Liver (tissue), 9 donors: ENCODE measurements around the gene RPTOR. TPM values are rescaled to one million over a fixed set of nuclear protein-coding genes. Genes with fewer than 3 reads are reported as not detected.

Experiments
- DNase-seq: peaks from one replicate; pipeline ENCODE4 v3.0.0-alpha.2; 2017; ENCODE audit warnings: low spot score
- H3K27ac ChIP-seq, 2 donors: one replicate each; pipeline ENCODE4 v1.7.0; 2013; ENCODE audit warnings: inconsistent platforms in 2 of 2, low read length in 2 of 2, control low read depth in 1 of 2, low read depth in 1 of 2, mild to moderate bottlenecking in 1 of 2
- H3K27me3 ChIP-seq, 4 donors: one replicate each; pipeline versions ENCODE4 v1.6.1 to v1.7.0; 2013; ENCODE audit warnings: low read length in 3 of 4, inconsistent platforms in 1 of 4, mild to moderate bottlenecking in 1 of 4, moderate library complexity in 1 of 4; ENCODE audit not compliant: control insufficient read depth in 4 of 4, insufficient read depth in 4 of 4
- H3K36me3 ChIP-seq, 4 donors: one replicate each; pipeline versions ENCODE4 v1.6.1 to v1.7.0; 2013; ENCODE audit warnings: low read length in 3 of 4, mild to moderate bottlenecking in 3 of 4, low read depth in 1 of 4, moderate library complexity in 1 of 4; ENCODE audit not compliant: control insufficient read depth in 4 of 4, insufficient read depth in 3 of 4
- H3K4me1 ChIP-seq, 4 donors: one replicate each; pipeline versions ENCODE4 v1.6.1 to v1.7.0; 2013; ENCODE audit warnings: low read length in 3 of 4, mild to moderate bottlenecking in 3 of 4, moderate library complexity in 1 of 4; ENCODE audit not compliant: control insufficient read depth in 4 of 4, insufficient read depth in 4 of 4
- H3K4me3 ChIP-seq, 3 donors: one replicate each; pipeline versions ENCODE4 v1.6.1 to v1.7.0; 2013; ENCODE audit warnings: low read length in 3 of 3, control low read depth in 1 of 3, low read depth in 1 of 3, mild to moderate bottlenecking in 1 of 3
- H3K9ac ChIP-seq, 2 donors: one replicate each; pipeline ENCODE4 v1.7.0; 2013; ENCODE audit warnings: low read length in 2 of 2, mild to moderate bottlenecking in 2 of 2, moderate library complexity in 2 of 2, control low read depth in 1 of 2, low read depth in 1 of 2
- H3K9me3 ChIP-seq, 4 donors: one replicate each; pipeline versions ENCODE4 v1.6.1 to v1.7.0; 2013; ENCODE audit warnings: low read length in 3 of 4; ENCODE audit not compliant: control insufficient read depth in 4 of 4
- ATF3 ChIP-seq: IDR thresholded peaks from 2 replicates; pipeline ENCODE4 v1.6.1; 2016; ENCODE audit warnings: antibody characterized with exemption
- CTCF ChIP-seq: fragments of 150-350 bp; IDR thresholded peaks from 2 replicates; pipeline ENCODE4 v1.5.1; 2017; ENCODE audit warnings: improper control_type of control experiment, low read depth, low read length; ENCODE audit not compliant: missing input control
- EGR1 ChIP-seq, 2 donors: IDR thresholded peaks; 2 replicates each; pipeline ENCODE4 v1.6.1; 2016 to 2018; ENCODE audit warnings: antibody characterized with exemption in 2 of 2, low read depth in 2 of 2
- FOXA1 ChIP-seq: IDR thresholded peaks from 2 replicates; pipeline ENCODE4 v1.6.1; 2016; ENCODE audit warnings: antibody characterized with exemption
- FOXA2 ChIP-seq: IDR thresholded peaks from 2 replicates; pipeline ENCODE4 v1.6.1; 2016; ENCODE audit warnings: antibody characterized with exemption
- GABPA ChIP-seq, 2 donors: IDR thresholded peaks in 1 of 2; conservative IDR thresholded peaks in 1 of 2; 2 replicates each; pipeline ENCODE4 v1.6.1; 2016; ENCODE audit warnings: antibody characterized with exemption in 2 of 2, mild to moderate bottlenecking in 1 of 2, moderate library complexity in 1 of 2
- HNF4A ChIP-seq, 2 donors: conservative IDR thresholded peaks; 2 replicates each; pipeline ENCODE4 v1.6.1; 2016; ENCODE audit warnings: antibody characterized with exemption in 2 of 2, mild to moderate bottlenecking in 2 of 2
- HNF4G ChIP-seq: IDR thresholded peaks from 2 replicates; pipeline ENCODE4 v1.6.1; 2016; ENCODE audit warnings: antibody characterized with exemption
- JUND ChIP-seq, 2 donors: IDR thresholded peaks; 2 replicates each; pipeline ENCODE4 v1.6.1; 2016; ENCODE audit warnings: antibody characterized with exemption in 2 of 2
- NR2F2 ChIP-seq: IDR thresholded peaks from 2 replicates; pipeline ENCODE4 v1.6.1; 2016; ENCODE audit warnings: antibody characterized with exemption
- RAD21 ChIP-seq, 2 donors: IDR thresholded peaks; 2 replicates each; pipeline ENCODE4 v1.6.1; 2016; ENCODE audit warnings: antibody characterized with exemption in 2 of 2, mild to moderate bottlenecking in 2 of 2
- REST ChIP-seq: IDR thresholded peaks from 2 replicates; pipeline ENCODE4 v1.6.1; 2016; ENCODE audit warnings: antibody characterized with exemption, mild to moderate bottlenecking
- RXRA ChIP-seq, 2 donors: IDR thresholded peaks; 2 replicates each; pipeline ENCODE4 v1.6.1; 2017 to 2018; ENCODE audit warnings: antibody characterized with exemption in 2 of 2, mild to moderate bottlenecking in 1 of 2
- SP1 ChIP-seq: IDR thresholded peaks from 2 replicates; pipeline ENCODE4 v1.6.1; 2018; ENCODE audit warnings: antibody characterized with exemption, mild to moderate bottlenecking
- TAF1 ChIP-seq: conservative IDR thresholded peaks from 2 replicates; pipeline ENCODE4 v1.6.1; 2016; ENCODE audit warnings: antibody characterized with exemption, mild to moderate bottlenecking
- YY1 ChIP-seq: IDR thresholded peaks from 2 replicates; pipeline ENCODE4 v1.6.1; 2016; ENCODE audit warnings: antibody characterized with exemption, mild to moderate bottlenecking
- WGBS: extraction: QIAGEN DNeasy Blood & Tissue Kit; methylation state at CpG from one replicate; pipeline ENCODE4 v1.1.7; 2013; 5-methylcytosine and 5-hydroxymethylcytosine counted together
- polyA plus RNA-seq, 2 donors: library from polyadenylated mRNA; stranded (reverse) in 1 of 2; unstranded in 1 of 2; fragments of 200-250 nt in 1 of 2; fragments of >200 nt in 1 of 2; fragmentation: Nextera tagmentation in 1 of 2; extraction: Ambion mirVana in 1 of 2; gene quantifications; one replicate each; pipeline versions ENCODE4 v1.2.1 to v1.2.3, GENCODE V29; 2013 to 2015
- total RNA-seq, 2 donors: library from RNA; depleted of rRNA; stranded (reverse); fragments of >200 nt; gene quantifications; one replicate each; pipeline ENCODE4 v1.2.3, GENCODE V29; 2014
- TF ChIP-seq, protein P1 (sequence below): IDR thresholded peaks from 2 replicates; pipeline ENCODE4 v1.6.1; 2016; ENCODE audit warnings: antibody characterized with exemption
- TF ChIP-seq, protein P2 (sequence below): IDR thresholded peaks from 2 replicates; pipeline ENCODE4 v1.6.1; 2016; ENCODE audit warnings: antibody characterized with exemption
- donor health status: healthy.
- donor health status: healthy.
- donor health status: healthy.
- donor health status: healthy.
- donor health status: healthy.

RPTOR gene
- total and polyA plus RNA-seq, 4 donors: 4.8 to 25.4 (median 11.6) TPM

- DNase-seq: no peak
- no peak overlapping the region for H3K27ac ChIP-seq
Measured at GRCh38 chr17:80876950-80877728, 332.5 kb downstream of the RPTOR start.

More at GRCh38 chr17:80876950-80877728, 332.5 kb downstream of the RPTOR start:
- no peak for TF ChIP-seq FOXA2
- no peak for TF ChIP-seq TAF1
- TF ChIP-seq ATF3: no peak
- no peak for TF ChIP-seq SP1
- TF ChIP-seq YY1: no peak
- no peak for TF ChIP-seq HNF4A (conservative IDR thresholded peaks at IDR 0.05)
- no peak for TF ChIP-seq FOXA1
- no peak for TF ChIP-seq CTCF
- TF ChIP-seq HNF4G: no peak
- TF ChIP-seq REST: no peak
- TF ChIP-seq, protein P1, sequence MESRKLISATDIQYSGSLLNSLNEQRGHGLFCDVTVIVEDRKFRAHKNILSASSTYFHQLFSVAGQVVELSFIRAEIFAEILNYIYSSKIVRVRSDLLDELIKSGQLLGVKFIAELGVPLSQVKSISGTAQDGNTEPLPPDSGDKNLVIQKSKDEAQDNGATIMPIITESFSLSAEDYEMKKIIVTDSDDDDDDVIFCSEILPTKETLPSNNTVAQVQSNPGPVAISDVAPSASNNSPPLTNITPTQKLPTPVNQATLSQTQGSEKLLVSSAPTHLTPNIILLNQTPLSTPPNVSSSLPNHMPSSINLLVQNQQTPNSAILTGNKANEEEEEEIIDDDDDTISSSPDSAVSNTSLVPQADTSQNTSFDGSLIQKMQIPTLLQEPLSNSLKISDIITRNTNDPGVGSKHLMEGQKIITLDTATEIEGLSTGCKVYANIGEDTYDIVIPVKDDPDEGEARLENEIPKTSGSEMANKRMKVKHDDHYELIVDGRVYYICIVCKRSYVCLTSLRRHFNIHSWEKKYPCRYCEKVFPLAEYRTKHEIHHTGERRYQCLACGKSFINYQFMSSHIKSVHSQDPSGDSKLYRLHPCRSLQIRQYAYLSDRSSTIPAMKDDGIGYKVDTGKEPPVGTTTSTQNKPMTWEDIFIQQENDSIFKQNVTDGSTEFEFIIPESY: no peak
- TF ChIP-seq NR2F2: no peak
- TF ChIP-seq, protein P2, sequence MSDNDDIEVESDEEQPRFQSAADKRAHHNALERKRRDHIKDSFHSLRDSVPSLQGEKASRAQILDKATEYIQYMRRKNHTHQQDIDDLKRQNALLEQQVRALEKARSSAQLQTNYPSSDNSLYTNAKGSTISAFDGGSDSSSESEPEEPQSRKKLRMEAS: no peak
- no peak for TF ChIP-seq RXRA (IDR thresholded peaks at IDR 0.05)
- no peak for TF ChIP-seq GABPA (IDR thresholded peaks at IDR 0.05 in 1 of 2, conservative IDR thresholded peaks at IDR 0.05 in 1 of 2)
- no peak for TF ChIP-seq JUND (IDR thresholded peaks at IDR 0.05)
- no peak for TF ChIP-seq EGR1 (IDR thresholded peaks at IDR 0.05; ENCODE audit: low read depth in 2 of 2)
- no peak for TF ChIP-seq RAD21 (IDR thresholded peaks at IDR 0.05)
- H3K4me3 ChIP-seq: no peak overlapping the region
- no peaks in the 10 kb centered on the region for H3K9me3 ChIP-seq
- no peaks in the 10 kb centered on the region for H3K27me3 ChIP-seq
- peaks cover 0 to 9% (median 6%) of the 10 kb centered on the region in 4 donors for H3K36me3 ChIP-seq
- no peak overlapping the region for H3K9ac ChIP-seq
- WGBS: 85% methylated on average over 32 of the region's 32 CpGs
- peaks cover 0 to 3% (median 0%) of the 10 kb centered on the region in 4 donors for H3K4me1 ChIP-seq
